H1 (cell line): ENCODE data around the gene GATA1. TPM values are rescaled to one million over a fixed set of nuclear protein-coding genes. Genes with fewer than 3 reads are reported as not detected.

Experiments
- ATF2 ChIP-seq: IDR thresholded peaks from 2 replicates; pipeline ENCODE4 v1.6.1; 2012; ENCODE audit warnings: low read length, inconsistent platforms
- BACH1 ChIP-seq: IDR thresholded peaks from 2 replicates; pipeline ENCODE4 v1.6.1; 2012; ENCODE audit warnings: low read length, improper control_type of control experiment
- CBX8 ChIP-seq: fragments of 300-800, 300-1000 bp; sonication (generic); IDR thresholded peaks from 2 replicates; pipeline ENCODE4 v1.7.1; 2016; ENCODE audit warnings: low read depth, low read length, borderline replicate concordance
- CHD1 ChIP-seq: IDR thresholded peaks from 2 replicates; pipeline ENCODE4 v1.6.1; 2012; ENCODE audit warnings: low read depth, low read length, improper control_type of control experiment
- CHD2 ChIP-seq: IDR thresholded peaks from 2 replicates; pipeline ENCODE4 v1.6.1; 2012; ENCODE audit warnings: low read length, improper control_type of control experiment
- CTBP2 ChIP-seq: IDR thresholded peaks from 2 replicates; pipeline ENCODE4 v1.7.0; 2011; ENCODE audit warnings: borderline replicate concordance, mild to moderate bottlenecking, moderate library complexity, mixed read lengths, low read length; ENCODE audit not compliant: insufficient read depth, insufficient read length
- EP300 ChIP-seq, 2 experiments: IDR thresholded peaks; 1 replicate in 1 of 2; 2 replicates in 1 of 2; pipeline ENCODE4 v1.6.1; 2011 to 2012; ENCODE audit warnings: low read depth in 2 of 2, low read length in 2 of 2, mild to moderate bottlenecking in 2 of 2, borderline replicate concordance in 1 of 2, inconsistent platforms in 1 of 2, moderate library complexity in 1 of 2
- GTF2F1 ChIP-seq: IDR thresholded peaks from 2 replicates; pipeline ENCODE4 v1.6.1; 2012; ENCODE audit warnings: low read depth, low read length, improper control_type of control experiment, borderline replicate concordance
- HDAC2 ChIP-seq, 2 experiments: fragments of 300-600 bp in 1 of 2; sonication (generic) in 1 of 2; IDR thresholded peaks; 2 replicates each; pipeline ENCODE4 v1.6.1; 2011 to 2012; ENCODE audit warnings: low read depth in 2 of 2, low read length in 2 of 2, mild to moderate bottlenecking in 2 of 2, moderate library complexity in 2 of 2, borderline replicate concordance in 1 of 2, inconsistent platforms in 1 of 2
- JUN ChIP-seq: IDR thresholded peaks from 2 replicates; pipeline ENCODE4 v1.6.1; 2011; ENCODE audit warnings: low read depth, mild to moderate bottlenecking, improper control_type of control experiment, low read length
- NRF1 ChIP-seq: IDR thresholded peaks from 2 replicates; pipeline ENCODE4 v1.6.1; 2011; ENCODE audit warnings: mild to moderate bottlenecking, low read depth, low read length, improper control_type of control experiment
- POLR2AphosphoS5 ChIP-seq: IDR thresholded peaks from 2 replicates; pipeline ENCODE4 v1.6.1; 2011; ENCODE audit warnings: low read depth, low read length
- RNF2 ChIP-seq: fragments of 200-900, 300-1000 bp; sonication (generic); IDR thresholded peaks from 2 replicates; pipeline ENCODE4 v1.7.1; 2016; ENCODE audit warnings: borderline replicate concordance, low read depth, mild to moderate bottlenecking, antibody characterized with exemption, low read length; ENCODE audit not compliant: poor library complexity, severe bottlenecking; ENCODE audit errors: missing control alignments
- SAP30 ChIP-seq: fragments of 300-600 bp; sonication (generic); IDR thresholded peaks from 2 replicates; pipeline ENCODE4 v1.7.1; 2012; ENCODE audit warnings: low read length, moderate library complexity, mild to moderate bottlenecking, inconsistent platforms; ENCODE audit not compliant: insufficient read depth, insufficient replicate concordance
- SP2 ChIP-seq: IDR thresholded peaks from 2 replicates; pipeline ENCODE4 v1.6.1; 2012; ENCODE audit warnings: mild to moderate bottlenecking, low read length, inconsistent platforms
- SRF ChIP-seq: IDR thresholded peaks from 2 replicates; pipeline ENCODE4 v1.6.1; 2011; ENCODE audit warnings: mild to moderate bottlenecking, low read depth, low read length, moderate library complexity
- TAF7 ChIP-seq: optimal IDR thresholded peaks from 2 replicates; pipeline ENCODE3; 2011; ENCODE audit warnings: low read depth, mild to moderate bottlenecking, inconsistent platforms, low read length, moderate library complexity, borderline replicate concordance
- TEAD4 ChIP-seq: IDR thresholded peaks from 2 replicates; pipeline ENCODE4 v1.6.1; 2012; ENCODE audit warnings: low read depth, low read length, inconsistent platforms, mixed read lengths
- USF2 ChIP-seq: IDR thresholded peaks from 2 replicates; pipeline ENCODE4 v1.6.1; 2011; ENCODE audit warnings: low read length, improper control_type of control experiment
- ZNF274 ChIP-seq: IDR thresholded peaks from 2 replicates; pipeline ENCODE4 v1.7.0; 2012; ENCODE audit warnings: low read length, borderline replicate concordance; ENCODE audit errors: extremely low read depth
- polyA plus RNA-seq, 7 experiments: library from polyadenylated mRNA; depleted of rRNA in 3 of 7; stranded (reverse) in 5 of 7; unstranded in 2 of 7; fragments of >200 nt in 5 of 7; fragments of 200-250 nt in 2 of 7; gene quantifications; 1 replicate in 5 of 7; 2 replicates in 1 of 7; 4 replicates in 1 of 7; pipeline versions ENCODE4 v1.2.1 to v1.2.3, GENCODE V29; 2011 to 2013; ENCODE audit warnings: missing spikeins in 2 of 7, mixed read lengths in 2 of 7
- total RNA-seq: library from RNA; stranded (reverse); fragmentation: NEBNext Ultra II Directional; extraction: Animal tissue kit (Norgen Biotek cat#: 25700); gene quantifications from 2 replicates; pipeline ENCODE4 v1.2.1, GENCODE V29; 2021

GATA1 gene
- total and polyA plus RNA-seq, 2 of the 8 experiments (the other 6 are each of a cell fraction or from before 2014, with no cell fraction given): 0.05 TPM; not detected in 1

- peak; percentile 51; the same call in 1 of the 2 replicates for TF ChIP-seq CHD2
- TF ChIP-seq ZNF274: no peak
- TF ChIP-seq POLR2AphosphoS5: peak; percentile 46; the same call in 1 of the 2 replicates
- no peak for TF ChIP-seq ATF2
- no peak for TF ChIP-seq GTF2F1
- no peak for TF ChIP-seq SAP30
- TF ChIP-seq CTBP2: no peak
- no peak for TF ChIP-seq USF2
- TF ChIP-seq HDAC2 (IDR thresholded peaks at IDR 0.05; ENCODE audit: borderline replicate concordance in 1 of 2, low read depth in 2 of 2, low read length in 2 of 2): no peak
- no peak for TF ChIP-seq TEAD4
- no peak for TF ChIP-seq SP2
- no peak for TF ChIP-seq CBX8
- TF ChIP-seq RNF2: no peak
- TF ChIP-seq EP300 (IDR thresholded peaks at IDR 0.05; ENCODE audit: borderline replicate concordance in 1 of 2, low read depth in 2 of 2, low read length in 2 of 2): peak in 1 of 2 experiments; percentile 77; a peak in 1 of 3 replicates
- TF ChIP-seq CHD1: peak; percentile 77; the same call in 1 of the 2 replicates
- TF ChIP-seq JUN: no peak
- no peak for TF ChIP-seq TAF7
- no peak for TF ChIP-seq SRF
- no peak for TF ChIP-seq BACH1
- peak; percentile 25; the same call in 1 of the 2 replicates for TF ChIP-seq NRF1
Observed at GRCh38 chrX:48737213-48737938, 49.0 kb upstream of the GATA1 start (continued).
